GM23248 (cell line): ENCODE data around the gene ADAT2. TPM values are rescaled to one million over a fixed set of nuclear protein-coding genes. Genes with fewer than 3 reads are reported as not detected.

Source experiments
- DNase-seq: peaks from one replicate; pipeline ENCODE4 v3.0.0-alpha.2; 2015
- H2AFZ ChIP-seq: fragments of 200-600 bp; sonication (generic); 2 replicates; pipeline ENCODE4 v1.6.1; 2016; ENCODE audit warnings: antibody characterized with exemption
- H3F3A ChIP-seq: fragments of 200-600 bp; sonication (generic); 2 replicates; pipeline ENCODE4 v1.6.1; 2016; ENCODE audit warnings: mild to moderate bottlenecking, antibody characterized with exemption, mixed run types; ENCODE audit not compliant: insufficient read depth
- H3K27ac ChIP-seq: fragments of 200-600 bp; sonication (generic); 2 replicates; pipeline ENCODE4 v1.5.1; 2016; ENCODE audit warnings: mild to moderate bottlenecking
- H3K27me3 ChIP-seq: fragments of 200-600 bp; sonication (generic); replicated peaks from 2 replicates; pipeline ENCODE4 v1.6.1; 2016; ENCODE audit warnings: mild to moderate bottlenecking; ENCODE audit not compliant: insufficient read depth
- H3K36me3 ChIP-seq: fragments of 200-600 bp; sonication (generic); 2 replicates; pipeline ENCODE4 v1.6.1; 2016; ENCODE audit warnings: low read depth, mild to moderate bottlenecking
- H3K4me1 ChIP-seq: fragments of 200-600 bp; sonication (generic); 2 replicates; pipeline ENCODE4 v1.6.1; 2016; ENCODE audit warnings: mild to moderate bottlenecking; ENCODE audit not compliant: insufficient read depth
- H3K4me2 ChIP-seq: fragments of 200-600 bp; sonication (generic); one replicate; pipeline ENCODE4 v1.6.1; 2016; ENCODE audit warnings: mild to moderate bottlenecking; ENCODE audit not compliant: unreplicated experiment
- H3K4me3 ChIP-seq: fragments of 200-600 bp; sonication (generic); 2 replicates; pipeline ENCODE4 v1.5.1; 2016; ENCODE audit warnings: mild to moderate bottlenecking
- H3K79me2 ChIP-seq: fragments of 200-600 bp; sonication (generic); 2 replicates; pipeline ENCODE4 v1.6.1; 2016; ENCODE audit warnings: mild to moderate bottlenecking; ENCODE audit not compliant: insufficient read depth
- H3K9ac ChIP-seq: fragments of 200-600 bp; sonication (generic); 2 replicates; pipeline ENCODE4 v1.6.1; 2016; ENCODE audit warnings: mild to moderate bottlenecking
- H3K9me2 ChIP-seq: fragments of 200-600 bp; sonication (generic); 2 replicates; pipeline ENCODE4 v1.6.1; 2016; ENCODE audit warnings: mixed run types, mild to moderate bottlenecking, moderate library complexity; ENCODE audit not compliant: insufficient read depth
- H3K9me3 ChIP-seq: fragments of 200-600 bp; sonication (generic); one replicate; pipeline ENCODE4 v1.6.1; 2017; ENCODE audit warnings: low read depth
- H4K20me1 ChIP-seq: fragments of 200-600 bp; sonication (generic); 2 replicates; pipeline ENCODE4 v1.6.0; 2016; ENCODE audit not compliant: insufficient read depth
- EZH2 ChIP-seq: fragments of 200-600 bp; sonication (generic); IDR thresholded peaks from 2 replicates; pipeline ENCODE4 v1.6.1; 2018; ENCODE audit warnings: antibody characterized with exemption, mild to moderate bottlenecking; ENCODE audit not compliant: insufficient read depth, poor library complexity, severe bottlenecking
- EZH2phosphoT487 ChIP-seq: fragments of 200-600 bp; sonication (generic); IDR thresholded peaks from 2 replicates; pipeline ENCODE4 v1.6.1; 2018; ENCODE audit warnings: antibody characterized with exemption, moderate library complexity, mild to moderate bottlenecking, low read depth; ENCODE audit not compliant: insufficient read depth
- WGBS, 2 experiments: methylation state at CpG; one replicate each; pipeline ENCODE4 v1.1.6; 2015 to 2017; ENCODE audit warnings: low lambda C conversion rate in 2 of 2, low coverage in 1 of 2; ENCODE audit errors: missing lambda C conversion rate in 2 of 2; 5-methylcytosine and 5-hydroxymethylcytosine counted together
- in situ Hi-C: fragments of 300-500 bp; cut with MboI; formaldehyde crosslinking; loops from 2 replicates; pipeline ENCODE4 v1.15.0; 2020
- polyA plus RNA-seq: library from polyadenylated mRNA; unstranded; fragments of >200 nt; fragmentation: Nextera tagmentation; extraction: Ambion mirVana; gene quantifications from 2 replicates; pipeline ENCODE4 v1.2.1, GENCODE V29; 2016
- total RNA-seq: library from RNA; depleted of rRNA; stranded (reverse); fragments of >200 nt; shearing (Covaris generic); gene quantifications from 2 replicates; pipeline ENCODE4 v1.2.3, GENCODE V29; 2014

ADAT2 gene
- total and polyA plus RNA-seq, 2 experiments from 2014 or later: 3.2 to 4.2 TPM

DNA sequence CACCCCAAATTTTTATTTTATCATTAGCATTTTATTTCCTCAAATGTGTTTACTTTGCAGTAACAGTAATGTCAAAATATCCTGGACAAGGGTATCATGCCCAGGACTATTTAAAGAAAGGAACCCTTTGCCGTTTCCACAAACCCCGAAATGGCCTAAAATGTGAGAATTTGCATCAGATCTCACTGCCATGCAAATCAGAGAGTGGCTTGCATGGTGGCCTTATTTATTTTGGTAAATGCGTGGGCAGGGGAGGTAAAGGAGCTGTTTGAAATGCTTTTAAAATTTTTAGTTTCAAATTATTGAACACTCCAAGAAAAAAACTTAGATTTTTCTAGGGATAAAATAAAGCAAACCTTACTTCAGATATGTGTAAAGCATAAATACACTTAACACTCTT is 43.8 kb downstream of the ADAT2 start:
- DNase-seq: no peak
- in situ Hi-C loops: no loop called here
- Histone ChIP-seq H3K4me2 (no peak overlapping the region), H3K79me2 (no peaks in the 10 kb centered on the region), H3F3A (peaks cover 35% of the 10 kb centered on the region), H3K36me3 (no peaks in the 10 kb centered on the region), H3K9me2 (no peaks in the 10 kb centered on the region), H3K27ac (no peak overlapping the region), H3K27me3 (no peaks in the 10 kb centered on the region), H3K9me3 (no peaks in the 10 kb centered on the region), H3K9ac (no peak overlapping the region), H3K4me1 (peaks cover 37% of the 10 kb centered on the region), H3K4me3 (no peak overlapping the region), H2AFZ (no peak overlapping the region), H4K20me1 (no peaks in the 10 kb centered on the region)
- TF ChIP-seq EZH2 (no peak), EZH2phosphoT487 (no peak)
- 93 to 99% methylated on average over 3 of the region's 3 CpGs for WGBS, 2 experiments

DNA sequence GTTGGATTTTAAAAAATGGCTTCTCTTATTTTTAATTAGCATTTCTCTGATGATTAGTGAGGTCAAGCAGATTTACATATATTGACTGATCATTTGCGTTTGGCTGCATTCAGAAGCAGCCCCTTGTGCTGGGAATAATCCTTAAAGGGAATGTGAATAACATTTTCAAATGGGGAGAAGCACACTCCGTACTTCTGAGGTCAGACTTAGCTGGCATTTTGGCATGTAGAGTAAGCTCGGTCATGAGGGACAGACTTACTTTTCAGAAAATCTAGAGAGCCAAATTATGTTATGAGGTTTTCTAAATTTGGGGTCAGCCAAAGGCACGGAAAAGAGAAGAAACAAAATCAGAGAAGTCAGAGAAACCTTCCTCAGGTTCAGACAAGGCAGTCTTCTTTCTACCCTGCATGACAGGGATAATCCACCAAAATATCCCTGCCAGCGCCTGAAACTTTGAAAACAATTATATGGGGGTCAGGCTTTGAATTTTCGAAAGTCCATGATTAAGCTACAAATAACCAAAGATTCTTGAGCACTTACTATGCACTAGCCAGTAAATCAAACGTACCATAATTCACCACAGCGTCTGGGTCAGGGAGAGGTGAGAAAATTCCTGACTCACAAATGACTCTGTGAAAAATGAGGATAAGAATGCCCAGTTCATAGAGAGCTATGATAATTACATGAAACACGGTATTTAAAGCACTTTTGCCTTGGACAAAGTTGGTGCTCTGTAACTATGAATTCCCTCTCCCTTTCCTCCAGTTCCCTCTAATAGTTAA is 44.9 kb downstream of the ADAT2 start:
- Histone ChIP-seq H3K9ac (peak overlapping the region; percentile 69), H3K79me2 (no peaks in the 10 kb centered on the region), H3K27me3 (no peaks in the 10 kb centered on the region), H4K20me1 (no peaks in the 10 kb centered on the region), H3K4me1 (peaks cover 37% of the 10 kb centered on the region), H3K27ac (peak overlapping the region; percentile 79), H2AFZ (peak overlapping the region; percentile 31; the same call in 1 of the 2 replicates), H3K9me2 (no peaks in the 10 kb centered on the region), H3K36me3 (no peaks in the 10 kb centered on the region), H3K4me3 (peak overlapping the region; percentile 56), H3K4me2 (peak overlapping the region; percentile 82), H3K9me3 (no peaks in the 10 kb centered on the region), H3F3A (peaks cover 24% of the 10 kb centered on the region)
- peak; percentile 88 for DNase-seq
- WGBS, 2 experiments: 9 to 11% methylated on average over 9 of the region's 9 CpGs
- in situ Hi-C loops: no loop called here
- TF ChIP-seq EZH2phosphoT487 (0 out of 2 replicates have a peak, but pooled peaks have one; percentile 73), EZH2 (no peak)

DNA sequence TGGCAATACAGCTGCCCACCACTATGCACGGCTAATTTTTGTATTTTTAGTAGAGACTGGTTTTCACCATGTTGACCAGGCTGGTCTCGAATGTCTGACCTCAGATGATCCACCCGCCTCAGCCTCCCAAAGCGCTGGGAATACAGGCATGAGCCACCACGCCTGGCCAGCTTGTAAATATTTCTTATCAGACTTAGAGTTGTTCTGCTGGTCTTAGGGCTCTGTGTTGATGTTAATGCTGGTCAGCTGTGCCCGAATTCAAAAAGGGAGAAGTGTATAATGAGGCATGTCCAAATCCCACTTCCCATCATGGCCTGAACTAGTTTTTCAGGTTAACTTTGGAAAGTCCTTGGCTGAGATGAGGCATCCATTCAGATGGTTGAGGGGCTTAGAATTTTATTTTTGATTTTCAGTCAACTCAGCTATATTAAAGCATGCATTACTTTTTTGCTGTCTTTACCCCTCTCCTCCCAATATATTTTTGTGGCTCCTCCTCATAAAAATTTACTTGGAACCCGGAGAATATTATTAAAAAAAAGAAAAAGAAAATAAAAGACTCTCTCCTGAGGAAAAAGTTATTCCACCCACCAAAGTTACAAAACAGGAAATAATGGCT is 47.7 kb downstream of the ADAT2 start:
- Histone ChIP-seq H3K27me3 (no peaks in the 10 kb centered on the region), H3K4me2 (no peak overlapping the region), H3K79me2 (no peaks in the 10 kb centered on the region), H3F3A (peaks cover 21% of the 10 kb centered on the region), H3K4me1 (peaks cover 41% of the 10 kb centered on the region), H3K9me2 (no peaks in the 10 kb centered on the region), H3K27ac (no peak overlapping the region), H3K36me3 (no peaks in the 10 kb centered on the region), H2AFZ (no peak overlapping the region), H3K9me3 (no peaks in the 10 kb centered on the region), H3K4me3 (no peak overlapping the region), H4K20me1 (no peaks in the 10 kb centered on the region), H3K9ac (no peak overlapping the region)
- no peak for TF ChIP-seq EZH2phosphoT487
- TF ChIP-seq EZH2: no peak
- 95 to 96% methylated on average over 7 of the region's 7 CpGs for WGBS, 2 experiments
- DNase-seq: no peak
- in situ Hi-C loops: no loop called here

DNA sequence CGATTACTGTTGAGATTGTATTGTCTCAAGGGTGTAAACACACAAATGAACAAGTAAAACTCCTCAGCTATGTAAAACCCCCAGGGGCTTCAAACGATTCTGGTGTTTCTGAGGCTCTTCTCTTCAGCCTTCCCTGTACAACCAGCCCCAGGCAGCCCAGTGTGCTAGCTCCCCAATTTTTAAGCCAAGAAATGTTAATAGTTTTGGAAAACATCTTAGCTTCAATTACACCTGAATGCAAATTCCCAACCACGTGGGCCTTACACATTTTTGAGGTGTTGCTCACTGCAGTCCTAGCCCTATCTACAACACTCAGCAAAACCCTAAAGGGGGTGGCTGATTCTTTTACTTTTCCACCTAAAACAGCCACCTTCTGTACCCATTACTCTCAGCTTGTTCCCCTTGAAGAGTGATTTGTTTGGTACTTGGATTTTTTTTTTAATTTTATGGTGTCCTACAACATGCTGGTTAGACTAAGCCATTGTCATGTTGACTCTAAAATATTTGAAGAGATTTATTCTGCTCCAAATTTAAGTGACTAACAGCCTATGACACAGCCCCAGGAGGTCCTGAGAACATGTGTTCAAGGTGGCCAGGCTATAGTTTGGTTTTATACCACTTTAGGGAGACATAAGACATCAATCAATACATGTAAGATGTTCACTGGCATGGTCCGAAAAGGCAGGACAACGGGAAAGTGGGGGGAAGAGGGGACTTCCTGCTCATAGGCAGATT is 48.7 kb downstream of the ADAT2 start:
- WGBS, 2 experiments: 80 to 83% methylated on average over 5 of the region's 5 CpGs
- Histone ChIP-seq H3K9ac (no peak overlapping the region), H3K27ac (no peak overlapping the region), H3K4me3 (no peak overlapping the region), H3K4me2 (no peak overlapping the region), H3K9me2 (no peaks in the 10 kb centered on the region), H3K36me3 (no peaks in the 10 kb centered on the region), H3K27me3 (no peaks in the 10 kb centered on the region), H3K4me1 (peaks cover 52% of the 10 kb centered on the region), H4K20me1 (no peaks in the 10 kb centered on the region), H3K79me2 (no peaks in the 10 kb centered on the region), H3F3A (peaks cover 32% of the 10 kb centered on the region), H2AFZ (no peak overlapping the region), H3K9me3 (no peaks in the 10 kb centered on the region)
- in situ Hi-C loops: no loop called here
- DNase-seq: no peak
- no peak for TF ChIP-seq EZH2phosphoT487
- no peak for TF ChIP-seq EZH2
